ENCODE results near the gene ACTR3.

- no peak for TF ChIP-seq CTCF (IDR thresholded peaks at IDR 0.05)
- no peak for TF ChIP-seq POLR2A (IDR thresholded peaks at IDR 0.05)
Measured at GRCh38 chr2:113873867-113874266, 16.0 kb upstream of the ACTR3 start.
